GM18502 (cell line): Measurements from ENCODE around the gene SHANK2.

Experiments used
- ATAC-seq: cut with Tn5 transposase; IDR thresholded peaks from one replicate; pipeline ENCODE4 v1.9.1; 2021; ENCODE audit warnings: mild to moderate bottlenecking; ENCODE audit not compliant: unreplicated experiment, poor library complexity

The SHANK2 gene

GRCh38 chr11:71204748-71205664 is 47.4 kb downstream of the SHANK2 start:
- ATAC-seq = no peak

DNA sequence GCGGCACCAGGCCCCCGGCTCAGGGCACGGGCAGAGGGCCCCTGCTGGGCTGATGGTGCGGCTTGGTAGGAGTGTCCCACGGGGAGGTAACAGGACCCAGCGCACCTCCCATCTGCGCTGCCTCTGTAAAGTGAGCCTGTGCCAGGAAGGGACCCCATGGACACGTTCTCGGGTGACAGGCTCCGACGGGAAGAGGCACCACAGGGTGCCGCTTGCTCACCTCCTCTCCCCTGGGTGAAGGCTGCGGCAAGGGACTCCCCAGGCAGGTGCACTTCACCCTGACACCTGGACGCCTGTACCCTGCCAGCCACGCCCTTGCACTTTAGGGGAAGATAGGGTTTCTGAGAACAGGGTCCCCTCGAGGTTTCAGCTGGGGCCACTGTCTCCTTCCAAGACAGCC is 48.1 kb downstream of the SHANK2 start:
- ATAC-seq = no peak

- ATAC-seq = no peak
Observed at GRCh38 chr11:71203681-71204080, 48.7 kb downstream of the SHANK2 start.

- ATAC-seq = no peak
Observed at GRCh38 chr11:71202966-71203365, 49.4 kb downstream of the SHANK2 start.

GRCh38 chr11:71202598-71202944 is 49.8 kb downstream of the SHANK2 start:
- ATAC-seq = no peak
